ENCODE results near the gene CEACAM19. TPM values are rescaled to one million over a fixed set of nuclear protein-coding genes. Genes with fewer than 3 reads are reported as not detected.
"Not testable (repeated sequence)": the region's sequence is repeated elsewhere in the genome, so short reads cannot be mapped to it uniquely, and the experiment has no call there.

Gene CEACAM19
- polyA plus RNA-seq, 2 donors, result 5.6 to 7.5 TPM

- 82 to 91% methylated on average over 2 of the region's 2 CpGs for WGBS, 2 donors
- Histone ChIP-seq H3K4me3 (ENCODE audit: low read depth in 1 of 2, low read length in 2 of 2) (no peak overlapping the region), H3K4me1 (ENCODE audit: control insufficient read depth in 2 of 2, insufficient read depth in 2 of 2, low read length in 1 of 2) (peaks cover 2 to 5% of the 10 kb centered on the region in 2 donors), H3K9me3 (ENCODE audit: control insufficient read depth in 2 of 2, insufficient read depth in 1 of 2, low read depth in 1 of 2, low read length in 1 of 2) (no peaks in the 10 kb centered on the region), H3K27ac (ENCODE audit: low read depth in 2 of 2, low read length in 1 of 2) (no peak overlapping the region), H3K27me3 (ENCODE audit: control insufficient read depth in 1 of 2, insufficient read depth in 2 of 2, low read length in 2 of 2) (no peaks in the 10 kb centered on the region), H3K36me3 (ENCODE audit: control insufficient read depth in 2 of 2, insufficient read depth in 2 of 2, low read length in 1 of 2) (no peaks in the 10 kb centered on the region)
Measured at GRCh38 chr19:44668985-44669764, 2.1 kb upstream of the CEACAM19 start.

- 94 to 98% methylated on average over 2 of the region's 2 CpGs for WGBS, 2 donors
Measured at GRCh38 chr19:44670027-44670426, 1.3 kb upstream of the CEACAM19 start.

GRCh38 chr19:44672226-44672625, 944 bp downstream of the CEACAM19 start:
- H3K27me3 ChIP-seq (ENCODE audit: control insufficient read depth in 1 of 2, insufficient read depth in 2 of 2, low read length in 2 of 2), result no peaks in the 10 kb centered on the region
- H3K36me3 ChIP-seq (ENCODE audit: control insufficient read depth in 2 of 2, insufficient read depth in 2 of 2, low read length in 1 of 2), result no peaks in the 10 kb centered on the region
- no peaks in the 10 kb centered on the region for H3K4me1 ChIP-seq (ENCODE audit: control insufficient read depth in 2 of 2, insufficient read depth in 2 of 2, low read length in 1 of 2)
- H3K27ac ChIP-seq (ENCODE audit: low read depth in 2 of 2, low read length in 1 of 2), result no peak overlapping the region
- peaks cover 0 to 2% of the 10 kb centered on the region in 2 donors for H3K9me3 ChIP-seq (ENCODE audit: control insufficient read depth in 2 of 2, insufficient read depth in 1 of 2, low read depth in 1 of 2, low read length in 1 of 2)
- WGBS, 2 donors, result 69 to 78% methylated on average over 1 of the region's 1 CpG
- no peak overlapping the region for H3K4me3 ChIP-seq (ENCODE audit: low read depth in 1 of 2, low read length in 2 of 2)

More at GRCh38 chr19:44670027-44670426, 1.3 kb upstream of the CEACAM19 start:
- H3K27me3 ChIP-seq (ENCODE audit: control insufficient read depth in 1 of 2, insufficient read depth in 2 of 2, low read length in 2 of 2); H3K9me3 ChIP-seq (ENCODE audit: control insufficient read depth in 2 of 2, insufficient read depth in 1 of 2, low read depth in 1 of 2, low read length in 1 of 2); H3K36me3 ChIP-seq (ENCODE audit: control insufficient read depth in 2 of 2, insufficient read depth in 2 of 2, low read length in 1 of 2); H3K4me3 ChIP-seq (ENCODE audit: low read depth in 1 of 2, low read length in 2 of 2); H3K4me1 ChIP-seq (ENCODE audit: control insufficient read depth in 2 of 2, insufficient read depth in 2 of 2, low read length in 1 of 2); H3K27ac ChIP-seq (ENCODE audit: low read depth in 2 of 2, low read length in 1 of 2): not testable (repeated sequence)

GRCh38 chr19:44673510-44673909, 2.2 kb downstream of the CEACAM19 start:
- Histone ChIP-seq H3K4me3 (ENCODE audit: low read depth in 1 of 2, low read length in 2 of 2) (no peak overlapping the region), H3K4me1 (ENCODE audit: control insufficient read depth in 2 of 2, insufficient read depth in 2 of 2, low read length in 1 of 2) (no peaks in the 10 kb centered on the region), H3K36me3 (ENCODE audit: control insufficient read depth in 2 of 2, insufficient read depth in 2 of 2, low read length in 1 of 2) (no peaks in the 10 kb centered on the region), H3K9me3 (ENCODE audit: control insufficient read depth in 2 of 2, insufficient read depth in 1 of 2, low read depth in 1 of 2, low read length in 1 of 2) (peaks cover 0 to 2% of the 10 kb centered on the region in 2 donors), H3K27ac (ENCODE audit: low read depth in 2 of 2, low read length in 1 of 2) (no peak overlapping the region), H3K27me3 (ENCODE audit: control insufficient read depth in 1 of 2, insufficient read depth in 2 of 2, low read length in 2 of 2) (no peaks in the 10 kb centered on the region)
- WGBS, 2 donors, result 88 to 94% methylated on average over 4 of the region's 4 CpGs

- Histone ChIP-seq H3K27ac (ENCODE audit: low read depth in 2 of 2, low read length in 1 of 2) (no peak overlapping the region), H3K4me1 (ENCODE audit: control insufficient read depth in 2 of 2, insufficient read depth in 2 of 2, low read length in 1 of 2) (no peaks in the 10 kb centered on the region), H3K9me3 (ENCODE audit: control insufficient read depth in 2 of 2, insufficient read depth in 1 of 2, low read depth in 1 of 2, low read length in 1 of 2) (peaks cover 0 to 2% of the 10 kb centered on the region in 2 donors), H3K4me3 (ENCODE audit: low read depth in 1 of 2, low read length in 2 of 2) (no peak overlapping the region), H3K36me3 (ENCODE audit: control insufficient read depth in 2 of 2, insufficient read depth in 2 of 2, low read length in 1 of 2) (no peaks in the 10 kb centered on the region), H3K27me3 (ENCODE audit: control insufficient read depth in 1 of 2, insufficient read depth in 2 of 2, low read length in 2 of 2) (no peaks in the 10 kb centered on the region)
- 92% methylated on average over 6 of the region's 6 CpGs for WGBS, 2 donors
Measured at GRCh38 chr19:44675521-44675920, 4.2 kb downstream of the CEACAM19 start.

GRCh38 chr19:44677019-44677811, 5.9 kb downstream of the CEACAM19 start:
- H3K27me3 ChIP-seq (ENCODE audit: control insufficient read depth in 1 of 2, insufficient read depth in 2 of 2, low read length in 2 of 2), result no peaks in the 10 kb centered on the region
- no peaks in the 10 kb centered on the region for H3K4me1 ChIP-seq (ENCODE audit: control insufficient read depth in 2 of 2, insufficient read depth in 2 of 2, low read length in 1 of 2)
- 60 to 68% methylated on average over 8 of the region's 8 CpGs for WGBS, 2 donors
- no peak overlapping the region for H3K4me3 ChIP-seq (ENCODE audit: low read depth in 1 of 2, low read length in 2 of 2)
- H3K9me3 ChIP-seq (ENCODE audit: control insufficient read depth in 2 of 2, insufficient read depth in 1 of 2, low read depth in 1 of 2, low read length in 1 of 2), result peaks cover 0 to 2% of the 10 kb centered on the region in 2 donors
- H3K36me3 ChIP-seq (ENCODE audit: control insufficient read depth in 2 of 2, insufficient read depth in 2 of 2, low read length in 1 of 2), result no peaks in the 10 kb centered on the region
- H3K27ac ChIP-seq (ENCODE audit: low read depth in 2 of 2, low read length in 1 of 2), result no peak overlapping the region

- Histone ChIP-seq H3K9me3 (ENCODE audit: control insufficient read depth in 2 of 2, insufficient read depth in 1 of 2, low read depth in 1 of 2, low read length in 1 of 2) (peaks cover 0 to 2% of the 10 kb centered on the region in 2 donors), H3K4me1 (ENCODE audit: control insufficient read depth in 2 of 2, insufficient read depth in 2 of 2, low read length in 1 of 2) (peaks cover 0 to 4% of the 10 kb centered on the region in 2 donors), H3K4me3 (ENCODE audit: low read depth in 1 of 2, low read length in 2 of 2) (no peak overlapping the region), H3K36me3 (ENCODE audit: control insufficient read depth in 2 of 2, insufficient read depth in 2 of 2, low read length in 1 of 2) (peaks cover 0 to 7% of the 10 kb centered on the region in 2 donors), H3K27ac (ENCODE audit: low read depth in 2 of 2, low read length in 1 of 2) (no peak overlapping the region), H3K27me3 (ENCODE audit: control insufficient read depth in 1 of 2, insufficient read depth in 2 of 2, low read length in 2 of 2) (no peaks in the 10 kb centered on the region)
Measured at GRCh38 chr19:44680536-44680935, 9.3 kb downstream of the CEACAM19 start.

GRCh38 chr19:44681992-44682790, 10.9 kb downstream of the CEACAM19 start:
- H3K36me3 ChIP-seq (ENCODE audit: control insufficient read depth in 2 of 2, insufficient read depth in 2 of 2, low read length in 1 of 2), result peaks cover 0 to 7% of the 10 kb centered on the region in 2 donors
- 83 to 86% methylated on average over 15 of the region's 15 CpGs for WGBS, 2 donors

GRCh38 chr19:44682807-44683206, 11.5 kb downstream of the CEACAM19 start:
- peaks cover 0 to 7% of the 10 kb centered on the region in 2 donors for H3K36me3 ChIP-seq (ENCODE audit: control insufficient read depth in 2 of 2, insufficient read depth in 2 of 2, low read length in 1 of 2)
- H3K27me3 ChIP-seq (ENCODE audit: control insufficient read depth in 1 of 2, insufficient read depth in 2 of 2, low read length in 2 of 2), result no peaks in the 10 kb centered on the region
- no peak overlapping the region for H3K4me3 ChIP-seq (ENCODE audit: low read depth in 1 of 2, low read length in 2 of 2)
- H3K9me3 ChIP-seq (ENCODE audit: control insufficient read depth in 2 of 2, insufficient read depth in 1 of 2, low read depth in 1 of 2, low read length in 1 of 2), result no peaks in the 10 kb centered on the region
- H3K27ac ChIP-seq (ENCODE audit: low read depth in 2 of 2, low read length in 1 of 2), result no peak overlapping the region
- WGBS, 2 donors, result 87 to 94% methylated on average over 2 of the region's 2 CpGs
- peaks cover 0 to 4% of the 10 kb centered on the region in 2 donors for H3K4me1 ChIP-seq (ENCODE audit: control insufficient read depth in 2 of 2, insufficient read depth in 2 of 2, low read length in 1 of 2)

More at GRCh38 chr19:44681992-44682790, 10.9 kb downstream of the CEACAM19 start:
- no peaks in the 10 kb centered on the region for H3K9me3 ChIP-seq (ENCODE audit: control insufficient read depth in 2 of 2, insufficient read depth in 1 of 2, low read depth in 1 of 2, low read length in 1 of 2)
- no peak overlapping the region for H3K4me3 ChIP-seq (ENCODE audit: low read depth in 1 of 2, low read length in 2 of 2)
- H3K27me3 ChIP-seq (ENCODE audit: control insufficient read depth in 1 of 2, insufficient read depth in 2 of 2, low read length in 2 of 2), result no peaks in the 10 kb centered on the region
- H3K4me1 ChIP-seq (ENCODE audit: control insufficient read depth in 2 of 2, insufficient read depth in 2 of 2, low read length in 1 of 2), result peaks cover 0 to 4% of the 10 kb centered on the region in 2 donors
- no peak overlapping the region for H3K27ac ChIP-seq (ENCODE audit: low read depth in 2 of 2, low read length in 1 of 2)
